GM23338 (cell line): ENCODE measurements around the gene PPFIA1. TPM values are rescaled to one million over a fixed set of nuclear protein-coding genes. Genes with fewer than 3 reads are reported as not detected.
"Not testable (repeated sequence)": the region's sequence is repeated elsewhere in the genome, so short reads cannot be mapped to it uniquely, and the experiment has no call there.

Source experiments
- ATAC-seq: fragments of 200-7000 bp; cut with Tn5 transposase; 3 replicates; pipeline ENCODE4 v1.9.1; 2020
- DNase-seq: peaks from one replicate; pipeline ENCODE4 v3.0.0-alpha.2; 2015; ENCODE audit warnings: low spot score
- H2AFZ ChIP-seq: fragments of 200-600 bp; sonication (generic); 2 replicates; pipeline ENCODE4 v1.8.0; 2016; ENCODE audit warnings: antibody characterized with exemption, mild to moderate bottlenecking, moderate library complexity
- H3F3A ChIP-seq: fragments of 200-600 bp; sonication (generic); replicated peaks from 2 replicates; pipeline ENCODE4 v1.8.0; 2017; ENCODE audit warnings: antibody characterized with exemption, mixed run types, low read depth
- H3K27ac ChIP-seq: fragments of 200-600 bp; sonication (generic); 2 replicates; pipeline ENCODE4 v1.6.1; 2016; ENCODE audit warnings: low read depth
- H3K27me3 ChIP-seq: fragments of 200-600 bp; sonication (generic); 2 replicates; pipeline ENCODE4 v1.8.0; 2016; ENCODE audit warnings: mild to moderate bottlenecking, mixed run types, moderate library complexity; ENCODE audit not compliant: insufficient read depth
- H3K36me3 ChIP-seq: fragments of 200-600 bp; sonication (generic); 2 replicates; pipeline ENCODE4 v1.8.0; 2016; ENCODE audit warnings: mild to moderate bottlenecking; ENCODE audit not compliant: insufficient read depth
- H3K4me1 ChIP-seq: fragments of 200-600 bp; sonication (generic); 2 replicates; pipeline ENCODE4 v1.8.0; 2016; ENCODE audit warnings: mild to moderate bottlenecking, moderate library complexity; ENCODE audit not compliant: insufficient read depth
- H3K4me2 ChIP-seq: fragments of 200-600 bp; sonication (generic); 2 replicates; pipeline ENCODE4 v1.7.1; 2017; ENCODE audit warnings: mixed run types
- H3K4me3 ChIP-seq: fragments of 200-600 bp; sonication (generic); 2 replicates; pipeline ENCODE4 v1.6.1; 2016; ENCODE audit warnings: mixed run types
- H3K79me2 ChIP-seq: fragments of 200-600 bp; sonication (generic); replicated peaks from 2 replicates; pipeline ENCODE4 v1.8.0; 2017; ENCODE audit warnings: mild to moderate bottlenecking; ENCODE audit not compliant: insufficient read depth
- H3K9me2 ChIP-seq: fragments of 200-600 bp; sonication (generic); 2 replicates; pipeline ENCODE4 v1.8.0; 2017; ENCODE audit not compliant: insufficient read depth
- H4K20me1 ChIP-seq: fragments of 200-600 bp; sonication (generic); replicated peaks from 2 replicates; pipeline ENCODE4 v1.8.0; 2017; ENCODE audit warnings: mild to moderate bottlenecking; ENCODE audit not compliant: insufficient read depth
- H3K27ac Mint-ChIP-seq: 2 replicates; pipeline ENCODE4 v1.8.0; 2020; ENCODE audit warnings: inconsistent platforms, mild to moderate bottlenecking, moderate library complexity, mixed read lengths
- H3K27me3 Mint-ChIP-seq: 3 replicates; pipeline ENCODE4 v1.8.0; 2022; ENCODE audit warnings: low read depth, mild to moderate bottlenecking, moderate library complexity, mixed read lengths, inconsistent platforms; ENCODE audit not compliant: insufficient read depth, poor library complexity
- H3K36me3 Mint-ChIP-seq: 3 replicates; pipeline ENCODE4 v1.8.0; 2021; ENCODE audit warnings: low read depth, mild to moderate bottlenecking, inconsistent platforms, moderate library complexity, mixed read lengths
- H3K4me1 Mint-ChIP-seq: 3 replicates; pipeline ENCODE4 v1.8.0; 2020; ENCODE audit warnings: mild to moderate bottlenecking, inconsistent platforms, mixed read lengths
- H3K4me3 Mint-ChIP-seq: 3 replicates; pipeline ENCODE4 v1.8.0; 2021; ENCODE audit warnings: moderate library complexity, mild to moderate bottlenecking, inconsistent platforms, mixed read lengths
- H3K9me3 Mint-ChIP-seq: 3 replicates; pipeline ENCODE4 v1.8.0; 2020; ENCODE audit warnings: moderate library complexity, mild to moderate bottlenecking, inconsistent platforms, mixed read lengths
- CTCF ChIP-seq, 2 experiments: fragments of 200-600 bp in 1 of 2; sonication (generic) in 1 of 2; conservative IDR thresholded peaks; 2 replicates each; pipeline versions ENCODE4 v1.5.1 to v1.6.1; 2016 to 2017; ENCODE audit warnings: antibody characterized with exemption in 2 of 2, low read depth in 2 of 2, mild to moderate bottlenecking in 2 of 2, moderate library complexity in 1 of 2
- ETS1 ChIP-seq: IDR thresholded peaks from 2 replicates; pipeline ENCODE4 v1.6.1; 2016; ENCODE audit warnings: antibody characterized with exemption
- JUNB ChIP-seq: IDR thresholded peaks from one replicate; pipeline ENCODE4 v1.6.1; 2016; ENCODE audit warnings: antibody characterized with exemption; ENCODE audit not compliant: unreplicated experiment
- NANOG ChIP-seq: IDR thresholded peaks from 2 replicates; pipeline ENCODE4 v1.6.1; 2016; ENCODE audit warnings: antibody characterized with exemption, borderline replicate concordance
- POLR2AphosphoS5 ChIP-seq: IDR thresholded peaks from 2 replicates; pipeline ENCODE4 v1.6.1; 2016; ENCODE audit warnings: antibody characterized with exemption, low read depth
- REST ChIP-seq: IDR thresholded peaks from one replicate; pipeline ENCODE4 v1.6.1; 2018; ENCODE audit warnings: antibody characterized with exemption; ENCODE audit not compliant: unreplicated experiment
- STAT1 ChIP-seq: IDR thresholded peaks from one replicate; pipeline ENCODE4 v1.6.1; 2016; ENCODE audit warnings: antibody characterized with exemption; ENCODE audit not compliant: unreplicated experiment
- ZNF114 ChIP-seq: fragments of 250-450 bp; sonication (Bioruptor Pico); IDR thresholded peaks from 2 replicates; pipeline ENCODE4 v1.5.0; 2020; ENCODE audit warnings: mild to moderate bottlenecking, moderate library complexity
- ZNF331 ChIP-seq: fragments of 250-450 bp; sonication (Bioruptor Pico); IDR thresholded peaks from 2 replicates; pipeline ENCODE4 v1.5.0; 2020; ENCODE audit warnings: low read depth, mild to moderate bottlenecking, moderate library complexity
- polyA plus RNA-seq: library from polyadenylated mRNA; unstranded; fragments of >200 nt; fragmentation: Nextera tagmentation; extraction: Ambion mirVana; gene quantifications from 2 replicates; pipeline ENCODE4 v1.2.1, GENCODE V29; 2016
- total RNA-seq: library from RNA; depleted of rRNA; stranded (reverse); fragments of >200 nt; shearing (Covaris generic); gene quantifications from 2 replicates; pipeline ENCODE4 v1.2.3, GENCODE V29; 2014

PPFIA1 gene
- total and polyA plus RNA-seq, 2 experiments from 2014 or later: 41.7 to 62.0 TPM

GRCh38 chr11:70255477-70256116 lies 14.9 kb upstream of the PPFIA1 start (continued):
- no peak for TF ChIP-seq CTCF (conservative IDR thresholded peaks at IDR 0.05; ENCODE audit: low read depth in 2 of 2)
- TF ChIP-seq ZNF114: no peak
- TF ChIP-seq STAT1: no peak

GRCh38 chr11:70259077-70259476 lies 11.4 kb upstream of the PPFIA1 start:
- H3K27me3 ChIP-seq, H4K20me1 ChIP-seq, DNase-seq, H2AFZ ChIP-seq, H3K79me2 ChIP-seq, H3K4me3 Mint-ChIP-seq, H3K9me3 Mint-ChIP-seq, H3K36me3 Mint-ChIP-seq, H3K27me3 Mint-ChIP-seq, H3K27ac ChIP-seq, H3F3A ChIP-seq, H3K36me3 ChIP-seq, H3K4me1 Mint-ChIP-seq, H3K4me3 ChIP-seq, ATAC-seq, H3K4me2 ChIP-seq, H3K9me2 ChIP-seq, H3K4me1 ChIP-seq, H3K27ac Mint-ChIP-seq: not testable (repeated sequence)

- no peaks in the 10 kb centered on the region for H3K4me1 ChIP-seq
- no peaks in the 10 kb centered on the region for H4K20me1 ChIP-seq
- H3F3A ChIP-seq: no peaks in the 10 kb centered on the region
- H3K27me3 Mint-ChIP-seq: peaks cover 3% of the 10 kb centered on the region
- H3K4me3 Mint-ChIP-seq: no peak overlapping the region
- H2AFZ ChIP-seq: no peak overlapping the region
- peaks cover 3% of the 10 kb centered on the region; the same call in 2 of the 3 replicates for H3K4me1 Mint-ChIP-seq
- no peaks in the 10 kb centered on the region for H3K36me3 Mint-ChIP-seq
- H3K27ac Mint-ChIP-seq: no peak overlapping the region
- no peak overlapping the region for H3K4me2 ChIP-seq
- no peaks in the 10 kb centered on the region for H3K27me3 ChIP-seq
- H3K4me3 ChIP-seq: no peak overlapping the region
- H3K36me3 ChIP-seq: no peaks in the 10 kb centered on the region
- H3K79me2 ChIP-seq: no peaks in the 10 kb centered on the region
- no peak for DNase-seq
- H3K9me3 Mint-ChIP-seq: no peaks in the 10 kb centered on the region
- no peak overlapping the region for H3K27ac ChIP-seq
- no peak for ATAC-seq
- no peaks in the 10 kb centered on the region for H3K9me2 ChIP-seq
- TF ChIP-seq CTCF (conservative IDR thresholded peaks at IDR 0.05; ENCODE audit: low read depth in 2 of 2) (no peak), POLR2AphosphoS5 (no peak), JUNB (no peak), ZNF114 (no peak), REST (no peak), NANOG (no peak), STAT1 (no peak), ZNF331 (CRISPR knock-in tag) (no peak), ETS1 (no peak)
Measured at GRCh38 chr11:70262951-70263350, 7.5 kb upstream of the PPFIA1 start.
